ENCODE results near the gene C1orf167.
A peak's percentile ranks its signal among the peaks of the same experiment; 100 is the strongest.
"Not testable (repeated sequence)": the region's sequence is repeated elsewhere in the genome, so short reads cannot be mapped to it uniquely, and the experiment has no call there.

C1orf167 gene

GRCh38 chr1:11803924-11804665 is 42.1 kb downstream of the C1orf167 start:
- DNase-seq: not testable (repeated sequence)

- DNase-seq: no peak
Measured at GRCh38 chr1:11804666-11805421, 42.9 kb downstream of the C1orf167 start.

- peak; percentile 97 for DNase-seq
Measured at GRCh38 chr1:11805422-11806306, 43.7 kb downstream of the C1orf167 start, which contains the start of the genes CLCN6 and MTHFR. Gene CLCN6, plus strand, starts transcription at chr1:11806191. Its CDS starts 72 bp downstream, at chr1:11806263. Gene MTHFR, minus strand, starts transcription at chr1:11805964. Its CDS starts 2,848 bp downstream, at chr1:11803116.

- peak; percentile 29 for DNase-seq
Measured at GRCh38 chr1:11806307-11806936, 44.4 kb downstream of the C1orf167 start.

- no peak for DNase-seq
Measured at GRCh38 chr1:11807133-11807532, 45.1 kb downstream of the C1orf167 start.

GRCh38 chr1:11813021-11813420 is 51.0 kb downstream of the C1orf167 start:
- DNase-seq: no peak

GRCh38 chr1:11817192-11817591 is 55.2 kb downstream of the C1orf167 start:
- DNase-seq: no peak

GRCh38 chr1:11822091-11822490 is 60.1 kb downstream of the C1orf167 start:
- no peak for DNase-seq

GRCh38 chr1:11823366-11824137 is 61.6 kb downstream of the C1orf167 start:
- DNase-seq: no peak

- DNase-seq: no peak
Measured at GRCh38 chr1:11825131-11825530, 63.1 kb downstream of the C1orf167 start.

- no peak for DNase-seq
Measured at GRCh38 chr1:11826946-11827345, 65.0 kb downstream of the C1orf167 start.

- no peak for DNase-seq
Measured at GRCh38 chr1:11828511-11828910, 66.5 kb downstream of the C1orf167 start.

GRCh38 chr1:11831945-11832725 is 70.1 kb downstream of the C1orf167 start:
- DNase-seq: no peak

GRCh38 chr1:11833497-11833896 is 71.5 kb downstream of the C1orf167 start:
- no peak for DNase-seq

GRCh38 chr1:11833900-11834299 is 71.9 kb downstream of the C1orf167 start:
- DNase-seq: no peak

GRCh38 chr1:11835441-11836225 is 73.6 kb downstream of the C1orf167 start:
- DNase-seq: no peak

GRCh38 chr1:11836955-11837766 is 75.2 kb downstream of the C1orf167 start:
- no peak for DNase-seq

- no peak for DNase-seq
Measured at GRCh38 chr1:11837767-11838348, 75.9 kb downstream of the C1orf167 start.

All from retina (tissue), 1 donor.